HuH-7 (cell line): ENCODE results near the gene CNR2.
"Not testable (repeated sequence)": the region's sequence is repeated elsewhere in the genome, so short reads cannot be mapped to it uniquely, and the experiment has no call there.

Source experiments
- DNase-seq: peaks from one replicate; pipeline ENCODE4 v3.0.0; 2011; ENCODE audit warnings: low spot score

The CNR2 gene

DNA sequence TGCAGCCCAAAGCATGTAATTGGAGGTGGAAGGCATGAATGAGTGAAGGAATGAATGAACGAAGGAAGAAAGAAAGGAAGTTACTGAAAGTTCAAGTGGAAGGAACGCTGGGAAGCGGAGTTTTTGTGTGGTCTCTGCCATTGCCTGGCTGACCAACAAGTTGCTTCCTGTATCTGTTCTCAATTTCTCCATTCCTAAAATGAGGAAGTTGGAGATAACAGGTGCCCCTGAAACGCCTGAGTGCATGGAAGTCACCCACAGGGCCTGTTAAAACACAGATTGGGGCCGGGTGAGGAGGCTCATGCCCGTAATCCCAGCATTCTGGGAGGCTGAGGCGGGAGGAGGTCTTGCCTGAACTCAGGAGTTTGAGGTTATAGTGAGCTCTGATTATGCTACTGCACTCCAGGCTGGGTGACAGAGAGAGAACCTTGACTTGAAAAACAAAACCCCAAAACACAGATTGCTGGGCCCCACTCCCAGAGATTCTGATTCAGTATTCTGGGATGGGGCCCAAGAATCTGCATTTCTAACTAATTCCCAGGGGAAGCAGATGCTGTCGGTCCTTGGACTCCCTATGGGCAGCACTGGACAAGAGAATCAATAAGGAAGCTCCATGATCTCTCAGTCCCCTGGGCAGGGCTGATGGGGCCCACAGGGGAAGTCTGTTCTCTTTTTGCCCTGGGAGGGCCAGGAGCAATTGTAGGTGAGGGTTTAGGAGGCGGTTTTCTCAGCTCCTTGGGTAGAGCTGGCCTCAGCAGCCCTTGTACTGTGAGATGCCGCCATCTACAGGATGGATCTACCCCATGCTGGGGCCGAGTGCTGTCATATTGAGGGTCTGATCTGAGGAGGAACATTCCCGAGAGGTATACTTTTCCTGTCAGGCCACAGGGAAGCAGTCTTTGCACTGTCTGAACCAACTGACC, 3.3 kb upstream of the CNR2 start:
- DNase-seq, result peak; percentile 89

DNA sequence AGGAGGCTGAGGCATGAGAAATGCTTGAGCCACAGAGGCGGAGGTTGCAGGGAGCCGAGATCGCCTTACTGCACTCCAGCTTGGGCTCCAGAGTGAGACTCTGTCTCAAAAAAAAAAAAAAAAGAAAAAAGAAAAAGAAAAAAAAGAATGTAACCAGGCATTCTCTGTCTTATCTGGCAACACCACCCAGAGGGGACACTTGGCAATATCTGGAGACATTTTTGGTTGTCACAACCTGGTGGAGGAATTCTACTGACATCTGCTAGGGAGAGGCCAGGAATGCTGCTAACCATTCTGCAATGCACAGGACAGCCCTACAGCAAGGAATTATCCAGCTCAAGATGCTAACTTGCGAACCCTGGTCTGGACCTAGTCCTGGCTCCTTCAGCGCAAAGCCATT, 2.3 kb upstream of the CNR2 start:
- DNase-seq, result no peak

DNA sequence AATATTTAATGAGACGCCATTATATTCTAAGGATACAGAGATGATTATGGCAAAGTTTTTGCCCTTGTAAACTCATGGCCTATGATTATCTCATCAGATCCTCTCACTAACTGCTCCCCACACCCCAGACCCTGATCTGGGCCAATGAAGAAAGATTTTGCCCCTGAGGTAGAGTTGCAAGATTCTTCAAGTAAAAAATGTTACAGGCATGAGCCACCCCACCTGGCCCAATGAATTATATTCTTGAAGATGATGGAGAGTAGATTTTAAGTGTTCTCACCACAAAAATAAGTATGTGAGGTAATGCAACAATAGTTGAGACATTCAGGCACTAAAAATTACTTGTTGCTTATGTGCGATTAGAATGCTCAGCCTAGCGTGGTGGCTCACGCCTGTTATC, 1.8 kb upstream of the CNR2 start:
- DNase-seq, result no peak

DNA sequence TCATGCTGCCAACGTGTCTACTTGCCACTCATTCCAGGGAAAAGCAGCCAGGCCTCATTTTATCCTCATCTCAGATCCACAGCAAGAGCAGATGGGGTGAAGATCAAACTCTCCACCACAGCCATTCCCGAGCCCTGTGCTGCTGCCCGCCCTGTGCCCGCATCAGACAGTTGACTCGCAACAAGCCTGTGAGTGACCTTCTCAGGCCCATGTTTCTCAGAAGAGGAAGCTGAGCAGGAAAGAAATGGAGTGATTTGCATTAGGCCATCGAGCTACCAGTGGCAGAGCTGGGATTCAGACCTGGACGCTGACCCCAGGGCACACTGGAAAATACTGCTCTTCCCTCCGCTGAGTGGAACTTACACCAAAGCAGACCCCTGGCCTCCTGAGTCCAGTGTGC, 1.2 kb downstream of the CNR2 start:
- no peak for DNase-seq

DNA sequence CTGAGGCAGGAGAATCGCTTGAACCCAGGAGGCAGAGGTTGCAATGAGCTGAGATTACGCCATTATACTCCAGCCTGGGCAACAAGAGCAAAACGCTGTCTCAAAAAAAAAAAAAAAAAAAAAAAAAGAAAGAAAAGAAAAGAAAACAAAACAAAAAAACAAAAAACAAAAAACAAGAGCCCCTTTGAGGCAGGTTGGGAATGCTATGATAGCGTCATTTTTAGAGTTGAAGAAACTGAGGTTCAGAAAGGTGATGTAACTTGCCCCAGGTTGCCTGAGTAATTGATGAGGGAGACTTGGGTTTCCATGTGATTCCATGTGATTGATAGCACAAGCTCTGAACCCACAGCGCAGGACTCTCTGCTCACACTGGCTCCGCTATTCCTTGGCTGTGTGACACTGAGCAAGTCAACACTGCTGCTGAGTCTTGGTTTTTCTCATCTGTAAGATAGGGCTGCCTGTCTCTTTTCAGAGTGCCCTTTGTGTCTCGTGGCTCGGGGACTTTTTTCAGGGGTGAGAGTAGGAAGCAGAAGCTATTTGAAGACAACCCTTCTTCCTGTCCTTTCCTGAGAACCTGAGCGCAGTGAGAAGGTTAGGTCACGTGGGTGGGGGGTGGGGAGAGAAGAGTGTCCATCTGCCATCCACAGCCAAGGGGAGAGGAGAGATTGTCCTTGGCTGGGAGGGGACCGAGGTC, 2.5 kb downstream of the CNR2 start:
- DNase-seq, result no peak

DNA sequence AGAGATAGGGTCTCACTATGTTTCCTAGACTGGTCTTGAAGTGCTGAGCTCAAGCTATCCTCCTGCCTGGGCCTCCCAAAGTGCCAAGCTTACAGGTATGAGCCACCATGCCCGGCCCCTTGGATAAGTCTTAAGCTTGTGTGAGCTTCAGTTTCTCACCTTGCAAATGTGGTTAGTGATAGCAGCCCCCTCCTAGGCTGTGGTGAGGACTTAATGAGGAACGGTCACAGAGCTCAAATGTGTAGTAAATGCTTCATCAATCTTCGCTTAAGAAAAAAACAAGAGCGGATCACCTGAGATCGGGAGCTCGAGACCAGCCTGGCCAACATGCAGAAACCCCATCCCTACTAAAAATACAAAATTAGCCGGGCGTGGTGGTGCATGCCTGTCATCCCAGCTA, 3.0 kb downstream of the CNR2 start:
- DNase-seq, result no peak

DNA sequence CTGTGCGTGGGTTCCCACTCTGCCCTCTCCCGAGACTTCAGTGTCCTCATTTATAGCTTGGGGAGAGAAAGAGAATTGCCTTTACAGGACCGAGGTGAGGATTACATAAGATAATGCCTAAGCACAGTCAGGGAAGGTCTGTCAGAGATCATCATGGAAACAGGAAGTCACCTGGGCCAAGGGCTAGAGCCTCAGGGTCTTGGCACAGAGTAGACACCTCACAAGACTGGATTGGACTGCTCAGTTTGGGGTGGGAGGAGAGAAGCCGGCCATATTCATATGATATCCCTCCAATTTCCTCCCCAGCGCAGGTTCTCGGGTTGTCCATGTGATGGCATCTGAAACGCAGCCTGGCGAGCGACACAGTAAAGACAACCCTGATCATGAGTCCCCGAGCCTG, 3.8 kb downstream of the CNR2 start:
- DNase-seq, result no peak

DNA sequence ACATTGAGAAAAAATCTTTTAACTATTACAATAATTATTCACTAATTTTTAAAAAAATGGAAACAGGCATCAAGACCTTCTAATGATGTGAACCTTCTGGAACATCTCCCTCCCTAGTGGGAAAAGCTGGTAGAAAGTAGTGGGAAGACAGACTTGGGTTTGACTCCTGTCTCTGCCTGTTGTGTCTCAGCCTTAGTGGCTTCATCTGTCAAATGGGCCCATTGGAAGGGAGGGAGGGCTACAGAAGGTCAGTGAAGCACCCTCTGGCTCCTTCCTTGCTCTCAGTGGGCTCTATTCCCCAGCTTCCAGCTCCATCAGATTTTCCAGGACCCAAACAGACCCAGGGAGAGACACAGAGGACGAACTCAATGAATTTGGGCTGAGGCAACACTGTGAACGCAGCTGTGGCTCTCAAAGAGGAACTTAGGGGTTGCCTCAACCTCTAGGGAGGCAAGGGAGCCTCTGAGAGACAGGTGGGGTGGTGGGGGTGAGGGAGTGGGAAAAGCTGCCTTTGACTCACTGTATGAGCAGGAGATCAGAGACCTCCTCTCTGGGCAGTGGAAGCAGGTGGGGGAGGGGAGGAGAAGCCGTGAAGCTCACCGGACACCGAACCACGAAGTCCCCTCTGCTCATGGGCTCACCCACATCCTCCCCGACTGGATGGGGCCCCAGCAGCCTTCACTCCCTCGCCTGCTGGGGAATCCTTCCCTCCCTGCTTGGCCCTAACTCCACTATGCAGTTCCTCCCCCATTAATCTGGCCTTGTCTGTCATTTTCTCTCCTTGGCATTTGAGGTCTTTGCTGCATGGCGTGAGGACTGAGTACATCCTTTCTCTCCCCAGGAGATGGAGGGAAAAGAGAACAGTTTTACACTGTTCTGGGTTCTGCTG, 4.5 kb downstream of the CNR2 start:
- DNase-seq, result no peak

DNA sequence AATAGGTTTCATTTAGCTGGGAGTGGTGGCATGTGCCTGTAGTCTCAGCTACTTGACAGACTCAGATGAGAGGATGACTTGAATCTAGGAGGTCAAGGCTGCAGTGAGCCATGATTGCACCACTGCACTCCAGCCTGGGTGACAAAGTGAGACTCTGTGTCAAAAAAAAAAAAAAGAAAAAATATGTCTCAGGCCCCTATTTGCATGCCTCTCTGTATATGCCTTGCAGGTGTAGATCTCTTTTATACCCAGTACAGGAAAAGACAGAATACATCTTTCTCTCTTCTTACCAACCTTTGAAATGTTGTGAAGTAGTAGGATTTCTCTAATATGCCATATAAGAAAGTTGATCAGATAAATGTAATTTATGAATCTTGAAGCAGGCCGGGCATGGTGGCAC, 6.4 kb downstream of the CNR2 start:
- DNase-seq, result no peak

DNA sequence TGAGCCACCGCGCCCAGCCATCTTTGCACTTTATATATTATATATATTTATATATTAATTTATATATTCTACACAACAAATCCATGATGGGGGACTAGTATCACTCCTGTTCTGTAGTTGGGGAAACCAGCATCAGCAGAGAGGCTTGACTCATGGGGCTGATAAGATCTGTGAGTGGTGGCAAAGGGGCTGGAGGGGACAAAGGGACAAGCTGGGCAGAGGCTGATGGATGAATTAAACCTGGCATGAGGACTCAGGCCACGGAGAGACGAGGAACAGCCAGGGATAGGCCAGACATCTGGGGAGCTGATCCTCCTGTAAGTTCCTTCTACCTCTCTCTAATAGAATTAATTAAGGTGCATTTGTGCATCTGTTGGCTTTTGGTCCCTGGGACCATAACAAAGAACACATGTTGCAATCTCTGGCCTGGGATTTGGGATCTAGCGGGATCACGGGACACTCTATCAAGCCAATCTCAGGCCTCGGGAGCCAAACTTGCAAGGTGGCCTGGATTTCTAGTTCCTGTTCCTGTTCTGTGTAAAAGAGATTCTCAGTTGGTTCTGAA, 7.6 kb downstream of the CNR2 start:
- no peak for DNase-seq

DNA sequence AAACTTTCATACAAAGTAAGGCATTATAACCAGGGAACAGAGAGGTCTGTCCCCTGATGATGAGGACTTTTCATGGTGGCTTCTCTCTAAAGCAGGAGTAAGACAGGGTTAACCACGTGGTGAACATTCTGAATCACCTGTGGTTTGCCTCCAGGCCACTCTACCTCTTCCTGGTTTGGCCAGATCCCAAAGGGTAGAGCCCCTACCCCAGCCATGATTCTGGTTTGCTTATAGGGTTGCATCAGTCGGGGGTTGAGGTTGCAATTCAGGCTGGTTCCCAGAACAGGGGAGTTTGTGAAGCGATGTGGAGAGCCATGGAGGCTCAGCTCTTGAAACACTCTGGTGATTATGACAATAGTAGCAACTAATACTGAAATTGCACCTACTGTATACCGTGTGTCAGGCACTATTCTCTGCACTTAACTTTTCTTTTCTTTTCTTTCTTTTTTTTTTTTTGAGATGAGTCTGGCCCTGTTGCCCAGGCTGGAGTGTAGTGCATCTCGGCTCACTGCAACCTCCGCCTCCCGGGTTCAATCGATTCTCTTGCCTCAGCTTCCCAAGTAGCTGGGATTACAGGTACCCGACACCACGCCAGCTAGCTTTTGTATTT, 8.3 kb downstream of the CNR2 start:
- DNase-seq, result no peak

DNA sequence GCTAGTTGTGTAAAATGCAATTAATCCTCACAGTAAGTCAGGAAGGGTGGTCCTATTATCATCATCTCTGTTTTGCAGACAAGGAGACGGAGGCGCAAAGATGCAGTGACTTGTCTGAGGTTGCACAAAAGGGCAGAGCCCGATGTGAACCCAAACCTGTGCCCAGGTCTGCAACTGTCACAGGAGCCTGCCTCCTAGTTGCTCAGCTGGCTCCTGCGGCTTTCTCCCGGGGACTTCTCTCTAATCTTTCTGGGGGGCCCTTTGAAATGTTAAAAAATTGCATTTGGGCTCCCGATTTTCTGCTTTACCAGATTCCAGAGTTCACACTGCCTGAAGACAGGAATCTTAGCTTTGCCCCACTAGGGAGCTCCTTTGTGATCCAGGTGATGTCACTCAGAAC, 9.4 kb downstream of the CNR2 start:
- DNase-seq, result no peak

DNA sequence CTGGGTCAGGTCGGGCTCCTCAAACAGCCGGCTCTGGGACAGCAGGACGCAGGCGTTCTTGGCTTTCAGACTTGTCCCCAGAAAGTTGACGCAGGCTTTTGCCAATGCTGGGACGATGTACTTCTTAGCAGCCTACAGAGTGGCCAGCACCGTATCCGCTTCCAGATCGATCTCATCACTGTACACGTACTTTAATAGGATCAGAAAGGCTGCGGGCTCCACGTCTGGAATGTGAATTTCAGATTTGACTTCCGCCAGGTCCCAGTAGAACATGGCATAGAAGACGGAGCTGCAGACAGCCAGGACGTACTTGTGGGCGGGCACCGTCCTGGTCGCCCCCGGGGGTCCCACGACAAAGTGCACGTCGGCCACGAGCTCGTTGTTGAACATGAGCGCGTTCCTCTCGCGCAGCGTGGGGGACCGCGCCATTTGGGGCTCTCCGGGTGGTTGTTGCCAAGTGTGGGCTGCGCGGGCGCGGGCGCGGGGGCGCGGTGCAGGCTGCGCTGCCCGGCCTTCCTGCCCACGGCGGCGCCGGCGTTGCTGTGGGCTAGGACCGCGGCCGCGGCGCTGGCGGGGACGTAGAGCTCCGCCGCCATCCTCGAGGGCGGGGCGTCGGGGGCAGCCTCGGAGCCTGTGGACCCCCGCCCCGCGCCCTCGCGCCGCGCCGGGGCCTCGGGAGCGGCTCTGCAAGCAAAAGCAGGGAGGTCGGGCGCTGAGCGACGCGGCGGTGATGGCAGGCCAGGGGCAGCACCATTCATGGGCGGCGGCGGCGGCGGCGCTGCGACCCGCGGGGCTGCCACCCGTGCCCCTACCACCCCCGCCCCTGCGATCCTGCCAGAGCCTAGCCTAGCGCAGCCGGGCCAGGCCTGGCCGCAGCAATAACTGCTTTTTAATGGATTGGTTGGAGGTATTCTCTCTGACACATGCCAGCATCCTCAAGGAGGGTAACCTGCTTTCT, 10.6 kb downstream of the CNR2 start:
- no peak for DNase-seq

DNA sequence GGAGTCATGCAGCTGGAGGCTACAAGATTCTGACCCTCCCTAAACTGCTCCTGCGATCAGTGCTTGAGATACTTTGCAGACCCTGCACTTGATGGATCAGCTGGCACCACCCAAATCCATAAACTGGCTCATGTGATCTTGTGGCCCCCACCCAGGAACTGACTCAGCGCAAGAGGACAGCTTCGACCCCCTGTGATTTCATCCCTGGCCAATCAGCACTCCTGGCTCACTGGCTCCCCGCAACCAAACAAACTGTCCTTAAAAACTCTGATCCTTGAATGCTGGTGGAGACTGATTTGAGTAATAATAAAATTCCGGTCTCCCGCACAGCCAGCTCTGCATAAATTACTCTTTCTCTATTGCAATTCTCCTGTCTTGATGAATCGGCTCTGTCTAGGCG, 13.1 kb downstream of the CNR2 start:
- DNase-seq, result not testable (repeated sequence)

DNA sequence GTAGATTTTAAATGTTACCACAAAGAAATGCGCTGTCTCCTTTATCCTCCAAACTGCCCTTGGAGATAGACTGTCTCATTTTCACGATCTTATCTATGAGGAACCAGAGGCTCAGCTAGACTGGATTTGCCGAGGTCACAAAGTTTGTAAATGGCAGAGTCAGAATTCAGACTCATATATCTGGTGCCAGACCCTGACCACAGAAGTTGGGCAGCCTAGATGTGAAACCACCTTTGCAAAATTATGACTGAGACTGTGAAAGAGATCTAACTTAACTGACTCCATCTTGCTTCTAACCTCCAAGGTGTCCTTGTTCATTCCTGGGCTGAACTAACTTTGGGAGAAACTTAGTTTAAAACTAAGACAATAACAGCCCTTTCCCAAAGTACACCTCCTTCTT, 14.1 kb downstream of the CNR2 start:
- no peak for DNase-seq

DNA sequence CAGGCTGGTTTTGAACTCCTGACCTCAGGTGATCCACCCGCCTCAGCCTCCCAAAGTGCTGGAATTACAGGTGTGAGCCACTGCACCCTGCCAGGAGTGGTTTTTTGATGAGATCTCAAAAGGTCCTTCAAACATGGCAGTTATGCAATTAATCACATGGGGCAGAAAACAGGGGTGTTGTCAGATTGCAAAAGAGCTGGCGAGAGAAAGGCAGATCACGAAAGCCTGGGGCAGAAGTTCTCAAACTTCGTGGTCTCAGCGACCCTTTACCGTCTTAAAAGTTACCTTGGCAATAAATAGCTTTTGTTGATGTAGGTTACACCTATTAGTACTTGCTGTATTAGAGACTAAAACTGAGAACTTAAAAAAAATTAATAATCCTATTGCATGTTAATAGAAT, 16.1 kb downstream of the CNR2 start:
- no peak for DNase-seq

DNA sequence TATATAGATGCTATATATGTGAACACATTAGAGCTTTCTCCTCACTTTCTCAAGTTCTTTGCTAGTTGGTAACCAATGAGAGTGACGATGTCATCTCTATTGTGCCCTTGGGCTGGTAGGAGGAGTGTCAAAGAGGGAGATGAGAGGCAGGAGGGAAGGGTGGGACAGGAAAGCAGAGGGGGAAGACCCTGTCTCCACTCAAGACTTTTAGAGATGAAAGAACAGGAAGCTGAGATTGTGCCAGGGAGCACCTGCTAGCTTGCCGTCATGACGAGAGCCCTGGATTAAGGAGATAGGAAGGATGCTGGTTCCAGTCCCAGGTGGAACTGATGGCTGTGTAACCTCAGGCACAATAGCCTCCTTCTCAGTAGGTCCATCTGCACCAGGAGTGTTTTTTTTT, 16.7 kb downstream of the CNR2 start:
- DNase-seq, result no peak

DNA sequence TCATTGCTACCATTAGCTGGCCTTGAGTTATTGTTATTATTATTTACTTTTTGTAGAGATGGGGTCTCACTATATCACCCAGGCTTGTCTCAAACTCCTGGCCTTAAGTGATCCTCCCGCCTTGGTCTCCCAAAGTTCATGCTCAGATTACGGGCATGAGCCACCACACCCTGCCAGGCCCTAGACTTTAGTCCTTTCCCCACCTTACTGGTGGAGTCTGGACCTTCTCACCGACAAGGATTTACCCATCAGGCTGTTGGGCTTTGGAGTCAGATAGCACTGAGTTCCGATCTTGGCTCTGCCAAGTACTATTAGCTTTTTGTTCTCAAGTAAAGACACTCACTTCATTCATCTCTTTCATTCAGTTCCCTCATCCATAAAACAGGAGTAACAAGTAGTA, 17.2 kb downstream of the CNR2 start:
- DNase-seq, result no peak

DNA sequence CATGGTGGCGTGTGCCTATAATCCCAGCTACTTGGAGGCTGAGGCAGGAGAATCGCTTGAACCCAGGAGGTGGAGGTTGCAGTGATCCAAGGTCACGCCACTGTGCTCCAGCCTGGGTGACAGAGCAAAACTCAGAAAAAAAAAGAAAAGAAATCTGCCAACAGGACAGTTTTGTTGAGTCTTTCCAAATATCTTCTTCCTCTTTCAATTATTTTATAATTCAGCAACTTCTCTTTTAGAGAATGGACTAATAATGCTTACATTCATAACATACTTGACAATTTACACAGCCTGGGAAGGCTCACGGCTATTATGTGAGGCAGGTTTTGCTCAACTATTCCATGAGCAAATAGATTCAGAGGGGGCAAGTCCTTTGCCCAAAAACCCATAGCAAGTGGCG, 18.1 kb downstream of the CNR2 start:
- no peak for DNase-seq

DNA sequence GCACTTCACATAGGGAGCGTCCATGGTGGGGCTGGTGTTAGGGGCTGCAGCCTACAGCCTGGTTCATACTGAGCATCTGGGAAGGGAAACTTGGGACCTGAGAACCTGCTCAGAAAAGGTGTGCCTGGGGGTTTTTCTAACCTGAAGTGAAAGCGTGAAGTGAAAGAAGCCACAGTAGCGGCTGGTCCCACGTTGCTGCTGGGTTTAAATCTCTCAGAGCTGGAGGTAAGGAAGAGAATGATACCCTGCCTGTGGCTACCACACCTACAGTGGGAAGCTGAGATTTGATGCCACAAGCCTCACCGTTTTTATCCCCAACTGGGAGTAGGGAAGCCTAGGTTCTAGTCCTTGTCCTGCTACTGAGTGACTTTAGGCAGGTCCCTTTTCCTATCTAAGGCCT, 24.1 kb downstream of the CNR2 start:
- DNase-seq, result no peak

DNA sequence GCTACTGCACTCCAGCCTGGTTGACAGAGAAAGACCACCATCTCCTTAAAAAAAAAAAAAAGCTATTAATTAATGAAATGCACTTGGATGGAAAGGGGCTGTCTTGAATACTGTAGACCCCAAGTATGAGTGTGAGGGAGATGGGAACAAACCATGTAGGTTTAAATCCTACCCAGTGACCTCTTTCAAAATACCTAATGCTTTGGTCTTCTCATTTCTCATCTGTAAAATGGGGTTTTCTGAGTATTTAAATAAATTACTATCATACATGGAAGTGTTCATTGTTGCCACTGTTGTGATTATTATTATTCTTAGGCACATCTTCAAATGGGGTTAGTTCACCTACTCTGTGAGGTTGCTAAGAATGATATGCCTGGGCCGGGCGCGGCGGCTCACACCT, 27.9 kb downstream of the CNR2 start:
- no peak for DNase-seq
